Endothelial cell of umbilical vein (primary cell): ENCODE data around the gene PAX2. TPM values are rescaled to one million over a fixed set of nuclear protein-coding genes. Genes with fewer than 3 reads are reported as not detected.

Source experiments
- BruUV-seq: library from RNA; stranded (reverse); fragments of 400-500 nt; replicated peaks from 2 replicates; lab custom pipeline; 2021; lab: Mats Ljungman, UMichigan
- CTCF ChIA-PET: fragments of 300-600, 350-600 bp; sonication (Branson Sonifier 250); formaldehyde crosslinking; loops from one replicate; lab custom pipeline; 2021; ENCODE audit warnings: antibody characterized with exemption, inconsistent platforms; lab: Charles Lee
- POLR2A ChIA-PET: fragments of 300-600, 350-600 bp; sonication (Branson Sonifier 250); formaldehyde crosslinking; loops from one replicate; lab custom pipeline; 2021; ENCODE audit warnings: antibody characterized with exemption, inconsistent platforms; lab: Charles Lee
- DNase-seq: peaks from one replicate; pipeline ENCODE4 v3.0.0-alpha.2; 2011; ENCODE audit warnings: low read depth, low spot score
- FAIRE-seq: peaks from 2 replicates; lab custom pipeline; 2011; peaks lifted over from hg19 to GRCh38; lab: Jason Lieb, UNC
- H2AFZ ChIP-seq: 2 replicates; pipeline ENCODE4 v1.6.0; 2012; ENCODE audit warnings: low read depth, low read length, control low read depth, inconsistent platforms
- H3K27ac ChIP-seq: 2 replicates; pipeline ENCODE4 v1.5.1; 2011; ENCODE audit warnings: low read depth, mild to moderate bottlenecking, control low read depth, low read length, moderate library complexity; ENCODE audit not compliant: insufficient read depth
- H3K27me3 ChIP-seq, 2 experiments: 2 replicates each; pipeline versions ENCODE4 v1.6.0 to v1.6.1; 2011; ENCODE audit warnings: low read length in 2 of 2, mixed read lengths in 1 of 2; ENCODE audit not compliant: control insufficient read depth in 2 of 2, insufficient read depth in 2 of 2
- H3K36me3 ChIP-seq, 2 experiments: 2 replicates in 1 of 2; 3 replicates in 1 of 2; pipeline ENCODE4 v1.5.1; 2011; ENCODE audit warnings: low read length in 2 of 2, mild to moderate bottlenecking in 1 of 2, moderate library complexity in 1 of 2; ENCODE audit not compliant: control insufficient read depth in 2 of 2, insufficient read depth in 2 of 2; ENCODE audit errors: extremely low read depth in 1 of 2
- H3K4me1 ChIP-seq: 3 replicates; pipeline ENCODE4 v1.5.1; 2011; ENCODE audit warnings: mild to moderate bottlenecking, low read length; ENCODE audit not compliant: control insufficient read depth, insufficient read depth; ENCODE audit errors: extremely low read depth
- H3K4me2 ChIP-seq: 2 replicates; pipeline ENCODE4 v1.6.1; 2011; ENCODE audit warnings: low read length, control low read depth, mixed read lengths; ENCODE audit not compliant: insufficient read depth
- H3K4me3 ChIP-seq, 3 experiments: fragments of 200-600 bp in 1 of 3; sonication (generic), shearing (Covaris generic) in 1 of 3; replicated peaks in 1 of 3; 2 replicates each; pipeline ENCODE4 v1.5.1; 2011 to 2016; ENCODE audit warnings: control low read depth in 3 of 3, low read length in 3 of 3, mild to moderate bottlenecking in 2 of 3, inconsistent platforms in 1 of 3, low read depth in 1 of 3, moderate library complexity in 1 of 3; ENCODE audit not compliant: insufficient read depth in 1 of 3
- H3K79me2 ChIP-seq: 2 replicates; pipeline ENCODE4 v1.6.0; 2012; ENCODE audit warnings: low read length, inconsistent platforms; ENCODE audit not compliant: control insufficient read depth, insufficient read depth
- H3K9ac ChIP-seq: replicated peaks from 2 replicates; pipeline ENCODE3; 2011; ENCODE audit warnings: low read length, control low read depth; ENCODE audit not compliant: insufficient read depth; ENCODE audit errors: extremely low read depth
- H3K9me1 ChIP-seq: replicated peaks from 3 replicates; pipeline ENCODE4 v1.6.0; 2011; ENCODE audit warnings: mild to moderate bottlenecking, low read length; ENCODE audit not compliant: control insufficient read depth, insufficient read depth; ENCODE audit errors: extremely low read depth
- H3K9me3 ChIP-seq: replicated peaks from 2 replicates; pipeline ENCODE4 v1.5.1; 2012; ENCODE audit warnings: low read length, inconsistent platforms; ENCODE audit not compliant: control insufficient read depth, insufficient read depth
- H4K20me1 ChIP-seq: replicated peaks from 2 replicates; pipeline ENCODE3; 2011; ENCODE audit warnings: mild to moderate bottlenecking, low read length; ENCODE audit not compliant: control insufficient read depth, insufficient read depth; ENCODE audit errors: extremely low read depth
- CTCF ChIP-seq, 2 donors: IDR thresholded peaks; 1 replicate in 1 of 2; 2 replicates in 1 of 2; pipeline ENCODE4 v1.5.1; 2011; ENCODE audit warnings: low read length in 2 of 2, mild to moderate bottlenecking in 2 of 2, moderate library complexity in 2 of 2, control low read depth in 1 of 2, inconsistent platforms in 1 of 2, low read depth in 1 of 2; ENCODE audit not compliant: insufficient read depth in 1 of 2; ENCODE audit errors: extremely low read depth in 1 of 2
- EZH2 ChIP-seq: IDR thresholded peaks from 2 replicates; pipeline ENCODE4 v1.6.1; 2012; ENCODE audit warnings: borderline replicate concordance, low read depth, mild to moderate bottlenecking, moderate library complexity, low read length, inconsistent platforms; ENCODE audit not compliant: severe bottlenecking
- FOS ChIP-seq: IDR thresholded peaks from 2 replicates; pipeline ENCODE4 v1.6.1; 2011; ENCODE audit warnings: mild to moderate bottlenecking, low read length, moderate library complexity, borderline replicate concordance; ENCODE audit not compliant: insufficient read depth
- GATA2 ChIP-seq: IDR thresholded peaks from 2 replicates; pipeline ENCODE4 v1.7.0; 2011; ENCODE audit warnings: low read depth, mild to moderate bottlenecking, moderate library complexity, mixed read lengths, low read length; ENCODE audit not compliant: insufficient read length, insufficient read depth
- JUN ChIP-seq: IDR thresholded peaks from 2 replicates; pipeline ENCODE4 v1.6.1; 2011; ENCODE audit warnings: borderline replicate concordance, low read depth; ENCODE audit not compliant: insufficient read length, insufficient read depth
- MAX ChIP-seq: IDR thresholded peaks from 2 replicates; pipeline ENCODE4 v1.6.1; 2011; ENCODE audit not compliant: insufficient read depth, insufficient read length
- MYC ChIP-seq: IDR thresholded peaks from one replicate; pipeline ENCODE4 v1.6.1; 2011; ENCODE audit warnings: mild to moderate bottlenecking, low read depth, low read length
- POLR2A ChIP-seq: IDR thresholded peaks from 2 replicates; pipeline ENCODE4 v1.6.1; 2012; ENCODE audit warnings: low read depth, mild to moderate bottlenecking, control low read depth, low read length
- POLR2AphosphoS5 ChIP-seq: IDR thresholded peaks from 2 replicates; pipeline ENCODE4 v1.6.1; 2012; ENCODE audit warnings: low read depth, mild to moderate bottlenecking, control low read depth, low read length, moderate library complexity; ENCODE audit not compliant: insufficient read depth
- dilution Hi-C: fragments of 300-500 bp; cut with MboI; formaldehyde crosslinking; loops from one replicate; pipeline ENCODE4 v1.15.0; 2019; ENCODE audit warnings: low sequenced_read_pairs; ENCODE audit not compliant: extremely low pct_ligation_motif_present
- intact Hi-C: fragments of 100-400 bp; cut with micrococcal nuclease; formaldehyde crosslinking; loops from one replicate; pipeline ENCODE4 v1.10.0; 2022
- polyA plus RNA-seq, 4 experiments: library from polyadenylated mRNA; depleted of rRNA in 3 of 4; stranded (reverse) in 3 of 4; unstranded in 1 of 4; fragments of >200 nt; gene quantifications; 2 replicates each; pipeline versions ENCODE4 v1.2.1 to v1.2.3, GENCODE V29; 2011 to 2012; ENCODE audit warnings: missing spikeins in 1 of 4
- total RNA-seq: library from RNA; stranded (reverse); gene quantifications from 2 replicates; pipeline ENCODE4 v1.2.3, GENCODE V29; 2021

The PAX2 gene
- total and polyA plus RNA-seq, 2 donors (not counting 3 experiments of a cell fraction or from before 2014, with no cell fraction given), result not detected

GRCh38 chr10:100864036-100864885 is 118.9 kb downstream of the PAX2 start:
- Histone ChIP-seq H3K9me3 (no peaks in the 10 kb centered on the region), H3K4me2 (no peak overlapping the region), H3K36me3 (no peaks in the 10 kb centered on the region), H3K4me3 (no peak overlapping the region), H2AFZ (no peak overlapping the region), H3K4me1 (no peaks in the 10 kb centered on the region), H3K9me1 (no peaks in the 10 kb centered on the region), H3K79me2 (no peaks in the 10 kb centered on the region), H3K27me3 (peaks cover 14 to 18% of the 10 kb centered on the region in 2 experiments), H3K9ac (no peak overlapping the region), H4K20me1 (no peaks in the 10 kb centered on the region), H3K27ac (no peak overlapping the region)
- POLR2A ChIA-PET, result no interaction called here
- BruUV-seq, result no TSS peak
- FAIRE-seq (no peak), DNase-seq (no peak)
- intact Hi-C loops (no loop called here), dilution Hi-C loops (no loop called here)
- TF ChIP-seq EZH2 (no peak), MYC (no peak), POLR2A (no peak), FOS (no peak), POLR2AphosphoS5 (no peak), MAX (no peak), JUN (no peak), GATA2 (no peak), CTCF (IDR thresholded peaks at IDR 0.05; ENCODE audit: extremely low read depth in 1 of 2, insufficient read depth in 1 of 2, low read depth in 1 of 2, low read length in 2 of 2) (no peak)
- CTCF ChIA-PET, result no interaction called here
